HEK293 (cell line): Measurements from ENCODE around the gene PARL.

Experiments used
- CTCF ChIA-PET: fragments of 350-600 bp; formaldehyde crosslinking; extraction: SDS; loops from one replicate; lab custom pipeline; 2021; ENCODE audit warnings: antibody characterized with exemption; lab: Yijun Ruan, JAX
- POLR2A ChIA-PET: fragments of 300-600 bp; formaldehyde crosslinking; extraction: SDS; loops from one replicate; lab custom pipeline; 2020; ENCODE audit warnings: antibody characterized with exemption, inconsistent platforms; lab: Yijun Ruan, JAX
- H3K27ac ChIP-seq: fragments of 200-500 bp; sonication (Bioruptor generic); 2 replicates; pipeline ENCODE4 v1.5.1; 2014; ENCODE audit warnings: low read depth, low read length, control low read depth, inconsistent platforms; ENCODE audit errors: extremely low read depth
- H3K36me3 ChIP-seq, 2 experiments: fragments of 200-500 bp in 1 of 2; sonication (Bioruptor generic) in 1 of 2; 1 replicate in 1 of 2; 2 replicates in 1 of 2; pipeline ENCODE4 v1.5.1; 2014 to 2017; ENCODE audit warnings: inconsistent platforms in 2 of 2, low read length in 2 of 2; ENCODE audit not compliant: control insufficient read depth in 2 of 2, insufficient read depth in 1 of 2
- H3K4me1 ChIP-seq: fragments of 200-500 bp; sonication (Bioruptor generic); 2 replicates; pipeline ENCODE4 v1.5.1; 2014; ENCODE audit warnings: mild to moderate bottlenecking, low read length, inconsistent platforms; ENCODE audit not compliant: control insufficient read depth, insufficient read depth
- H3K4me3 ChIP-seq: 2 replicates; pipeline ENCODE4 v1.5.1; 2011; ENCODE audit warnings: low read depth, mild to moderate bottlenecking, control low read depth, low read length, moderate library complexity
- H3K9me3 ChIP-seq: fragments of 200-500 bp; sonication (Bioruptor generic); 2 replicates; pipeline ENCODE4 v1.5.1; 2014; ENCODE audit warnings: low read depth, low read length, inconsistent platforms; ENCODE audit not compliant: control insufficient read depth, insufficient read depth
- GFI1B ChIP-seq: fragments of 450-650 bp; formaldehyde crosslinking; IDR thresholded peaks from 2 replicates; pipeline ENCODE4 v1.5.1; 2016; ENCODE audit warnings: missing biosample characterization, missing genetic modification characterization
- GLI2 ChIP-seq: fragments of 450-650 bp; formaldehyde crosslinking; IDR thresholded peaks from 2 replicates; pipeline ENCODE4; 2017; ENCODE audit warnings: missing biosample characterization, missing genetic modification characterization, low read depth, borderline replicate concordance
- GLIS2 ChIP-seq: fragments of 450-650 bp; formaldehyde crosslinking; IDR thresholded peaks from 2 replicates; pipeline ENCODE4 v1.5.1; 2016; ENCODE audit warnings: missing biosample characterization, missing genetic modification characterization
- KLF1 ChIP-seq: fragments of 450-650 bp; formaldehyde crosslinking; IDR thresholded peaks from 2 replicates; pipeline ENCODE4 v1.5.1; 2016; ENCODE audit warnings: missing biosample characterization, missing genetic modification characterization
- KLF16 ChIP-seq: fragments of 450-650 bp; formaldehyde crosslinking; IDR thresholded peaks from 2 replicates; pipeline ENCODE4 v1.5.1; 2017; ENCODE audit warnings: missing biosample characterization, missing genetic modification characterization
- MZF1 ChIP-seq: fragments of 450-650 bp; formaldehyde crosslinking; IDR thresholded peaks from 2 replicates; pipeline ENCODE4 v1.5.1; 2017; ENCODE audit warnings: missing biosample characterization, missing genetic modification characterization, borderline replicate concordance
- OSR2 ChIP-seq: fragments of 450-650 bp; formaldehyde crosslinking; IDR thresholded peaks from 2 replicates; pipeline ENCODE4 v1.5.1; 2016; ENCODE audit warnings: missing biosample characterization, missing genetic modification characterization
- PRDM10 ChIP-seq: fragments of 450-650 bp; formaldehyde crosslinking; IDR thresholded peaks from 2 replicates; pipeline ENCODE4 v1.5.1; 2016; ENCODE audit warnings: missing biosample characterization, missing genetic modification characterization
- ZBTB17 ChIP-seq: fragments of 450-650 bp; formaldehyde crosslinking; IDR thresholded peaks from 2 replicates; pipeline ENCODE4 v1.5.1; 2016; ENCODE audit warnings: missing biosample characterization, missing genetic modification characterization
- ZBTB49 ChIP-seq: fragments of 450-650 bp; formaldehyde crosslinking; IDR thresholded peaks from 2 replicates; pipeline ENCODE4 v1.5.1; 2016; ENCODE audit warnings: missing biosample characterization, missing genetic modification characterization, low read depth
- ZFHX2 ChIP-seq: fragments of 450-650 bp; formaldehyde crosslinking; conservative IDR thresholded peaks from 2 replicates; pipeline ENCODE4 v1.5.1; 2016; ENCODE audit warnings: missing biosample characterization, missing genetic modification characterization
- ZFP69B ChIP-seq: fragments of 450-650 bp; formaldehyde crosslinking; IDR thresholded peaks from 2 replicates; pipeline ENCODE4 v1.5.1; 2016; ENCODE audit warnings: missing biosample characterization, missing genetic modification characterization
- ZNF10 ChIP-seq: fragments of 450-650 bp; formaldehyde crosslinking; IDR thresholded peaks from 2 replicates; pipeline ENCODE4 v1.5.1; 2017; ENCODE audit warnings: missing biosample characterization, missing genetic modification characterization
- ZNF121 ChIP-seq: fragments of 450-650 bp; formaldehyde crosslinking; IDR thresholded peaks from 2 replicates; pipeline ENCODE4 v1.5.1; 2016; ENCODE audit warnings: missing biosample characterization, missing genetic modification characterization
- ZNF174 ChIP-seq: fragments of 450-650 bp; formaldehyde crosslinking; IDR thresholded peaks from 2 replicates; pipeline ENCODE4 v1.5.0; 2017; ENCODE audit warnings: missing biosample characterization, mild to moderate bottlenecking, missing genetic modification characterization
- ZNF214 ChIP-seq: fragments of 450-650 bp; formaldehyde crosslinking; IDR thresholded peaks from 2 replicates; pipeline ENCODE4 v1.5.1; 2017; ENCODE audit warnings: missing biosample characterization, mild to moderate bottlenecking, missing genetic modification characterization, borderline replicate concordance
- ZNF23 ChIP-seq: fragments of 450-650 bp; formaldehyde crosslinking; IDR thresholded peaks from 2 replicates; pipeline ENCODE4 v1.5.1; 2016; ENCODE audit warnings: missing biosample characterization, missing genetic modification characterization, borderline replicate concordance
- ZNF248 ChIP-seq: fragments of 450-650 bp; formaldehyde crosslinking; IDR thresholded peaks from 2 replicates; pipeline ENCODE4 v1.5.1; 2017; ENCODE audit warnings: missing biosample characterization, missing genetic modification characterization
- ZNF311 ChIP-seq: fragments of 450-650 bp; formaldehyde crosslinking; IDR thresholded peaks from 2 replicates; pipeline ENCODE4 v1.5.1; 2017; ENCODE audit warnings: missing biosample characterization, missing genetic modification characterization, borderline replicate concordance
- ZNF350 ChIP-seq: fragments of 450-650 bp; formaldehyde crosslinking; IDR thresholded peaks from 2 replicates; pipeline ENCODE4 v1.5.0; 2017; ENCODE audit warnings: missing biosample characterization, mild to moderate bottlenecking, missing genetic modification characterization
- ZNF37A ChIP-seq: fragments of 450-650 bp; IDR thresholded peaks from 2 replicates; pipeline ENCODE4 v1.5.1; 2018; ENCODE audit warnings: missing biosample characterization, missing genetic modification characterization
- ZNF394 ChIP-seq: fragments of 450-650 bp; formaldehyde crosslinking; IDR thresholded peaks from 2 replicates; pipeline ENCODE4 v1.5.1; 2016; ENCODE audit warnings: missing biosample characterization, missing genetic modification characterization, mild to moderate bottlenecking, moderate library complexity, borderline replicate concordance
- ZNF555 ChIP-seq: fragments of 450-650 bp; formaldehyde crosslinking; conservative IDR thresholded peaks from 2 replicates; pipeline ENCODE4 v1.5.1; 2017; ENCODE audit warnings: missing biosample characterization, mild to moderate bottlenecking, missing genetic modification characterization, inconsistent platforms
- ZNF558 ChIP-seq: fragments of 450-650 bp; formaldehyde crosslinking; IDR thresholded peaks from 2 replicates; pipeline ENCODE4 v1.5.1; 2016; ENCODE audit warnings: missing biosample characterization, missing genetic modification characterization
- ZNF560 ChIP-seq: fragments of 450-650 bp; formaldehyde crosslinking; IDR thresholded peaks from 2 replicates; pipeline ENCODE4 v1.5.1; 2017; ENCODE audit warnings: missing biosample characterization, missing genetic modification characterization, borderline replicate concordance
- ZNF610 ChIP-seq: fragments of 450-650 bp; formaldehyde crosslinking; IDR thresholded peaks from 2 replicates; pipeline ENCODE4 v1.5.1; 2016; ENCODE audit warnings: missing biosample characterization, missing genetic modification characterization, borderline replicate concordance
- ZNF624 ChIP-seq: fragments of 450-650 bp; formaldehyde crosslinking; IDR thresholded peaks from 2 replicates; pipeline ENCODE4 v1.5.1; 2017; ENCODE audit warnings: missing biosample characterization, missing genetic modification characterization
- ZNF639 ChIP-seq: fragments of 450-650 bp; formaldehyde crosslinking; IDR thresholded peaks from 2 replicates; pipeline ENCODE4 v1.5.1; 2016; ENCODE audit warnings: missing biosample characterization, missing genetic modification characterization
- ZNF747 ChIP-seq: fragments of 450-650 bp; formaldehyde crosslinking; IDR thresholded peaks from 2 replicates; pipeline ENCODE4 v1.5.1; 2016; ENCODE audit warnings: missing biosample characterization, missing genetic modification characterization

Gene PARL

GRCh38 chr3:183898028-183898431 is 13.3 kb upstream of the PARL start:
- TF ChIP-seq ZFP69B, result no peak
- no peak for TF ChIP-seq ZBTB49
- TF ChIP-seq ZNF624 (tag by site-specific recombination), result no peak
- TF ChIP-seq KLF1 (tag by site-specific recombination), result no peak
- no peak for TF ChIP-seq ZNF311 (tag by site-specific recombination)
- no peak for TF ChIP-seq OSR2 (tag by site-specific recombination)
- TF ChIP-seq ZNF560 (tag by site-specific recombination), result no peak
- TF ChIP-seq ZBTB17 (tag by site-specific recombination), result no peak
- TF ChIP-seq ZNF37A, result no peak
- no peak for TF ChIP-seq ZNF121 (tag by site-specific recombination)
- TF ChIP-seq ZNF174 (tag by site-specific recombination), result no peak
- no peak for TF ChIP-seq ZNF394 (tag by site-specific recombination)
- no peak for TF ChIP-seq ZFHX2
- TF ChIP-seq GFI1B (tag by site-specific recombination), result no peak
- no peak for TF ChIP-seq ZNF639 (tag by site-specific recombination)
- TF ChIP-seq MZF1 (tag by site-specific recombination), result no peak
- TF ChIP-seq, all 188 proteins: peak for 0
- Histone ChIP-seq H3K4me1 (no peaks in the 10 kb centered on the region), H3K36me3 (no peaks in the 10 kb centered on the region), H3K27ac (no peak overlapping the region), H3K9me3 (no peaks in the 10 kb centered on the region), H3K4me3 (no peak overlapping the region)
- CTCF ChIA-PET, result interaction anchor here (0.9 to 1.1 kb wide), 3 partner anchors 329 to 391 kb away, joined by 3 to 5 read pairs (median 4); no protein-coding TSS in a partner anchor
- POLR2A ChIA-PET, result interaction anchor here (1.1 kb wide), 1 partner anchor 120 kb away, joined by 5 read pairs; the partner anchor contains the start of gene ABCC5

DNA sequence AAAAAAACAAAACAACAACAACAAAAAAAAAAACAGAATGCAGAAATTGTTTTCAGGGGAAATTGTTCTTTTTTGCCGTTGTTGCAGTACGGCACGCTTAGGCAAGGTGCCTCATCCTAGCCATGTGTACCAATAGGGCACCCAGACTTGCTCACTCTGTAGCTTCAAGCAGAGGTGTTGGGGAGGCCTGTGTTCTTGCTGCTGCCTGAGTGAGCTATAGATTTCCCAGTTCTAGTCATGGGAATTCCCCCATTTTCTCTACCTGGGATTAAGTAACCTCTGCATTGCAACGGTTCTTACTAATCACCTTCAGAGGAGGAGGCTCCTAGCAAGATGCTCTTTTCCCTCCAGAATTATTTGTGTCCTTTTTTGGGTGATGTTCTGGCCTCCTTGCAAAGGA is 12.9 kb upstream of the PARL start:
- no peak overlapping the region for H3K27ac ChIP-seq

DNA sequence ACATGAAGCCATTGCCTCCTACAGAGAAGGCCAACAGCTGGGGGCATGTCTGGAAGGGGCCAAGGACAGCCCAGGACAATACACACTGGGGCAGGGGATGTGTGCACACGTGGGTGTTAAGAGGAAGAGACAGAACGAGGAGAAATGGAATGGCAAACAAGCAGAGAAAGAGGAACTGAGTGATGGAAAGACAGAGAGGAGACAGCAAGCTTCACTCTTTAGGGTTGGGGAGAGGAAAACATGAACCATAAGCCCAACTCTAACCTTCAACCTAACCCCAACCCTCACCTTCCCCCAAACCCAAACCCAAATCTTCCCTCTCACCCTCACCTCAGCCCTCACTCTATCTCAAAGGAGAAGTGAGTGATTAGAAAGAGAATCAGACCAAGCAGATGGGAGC is 11.9 kb upstream of the PARL start:
- CTCF ChIA-PET, result interaction anchor here (0.6 to 1.9 kb wide), 7 partner anchors 8 to 393 kb away, joined by 3 to 15 read pairs (median 5); no protein-coding TSS in a partner anchor
- H3K27ac ChIP-seq, result no peak overlapping the region
- H3K4me3 ChIP-seq, result no peak overlapping the region
- POLR2A ChIA-PET, result no interaction called here
- H3K36me3 ChIP-seq, result no peaks in the 10 kb centered on the region
- no peaks in the 10 kb centered on the region for H3K4me1 ChIP-seq
- no peaks in the 10 kb centered on the region for H3K9me3 ChIP-seq
- no peak for TF ChIP-seq KLF16
- no peak for TF ChIP-seq PRDM10 (tag by site-specific recombination)
- no peak for TF ChIP-seq ZNF747 (tag by site-specific recombination)
- TF ChIP-seq ZNF10 (tag by site-specific recombination), result no peak
- TF ChIP-seq ZNF214 (tag by site-specific recombination), result no peak
- no peak for TF ChIP-seq ZNF555 (tag by site-specific recombination)
- TF ChIP-seq GLI2, result no peak
- TF ChIP-seq ZNF248 (tag by site-specific recombination), result no peak
- TF ChIP-seq GLIS2 (tag by site-specific recombination), result no peak
- no peak for TF ChIP-seq ZNF350 (tag by site-specific recombination)

More for the DNA sequence above, 12.9 kb upstream of the PARL start:
- Histone ChIP-seq H3K36me3 (no peaks in the 10 kb centered on the region), H3K4me3 (no peak overlapping the region), H3K9me3 (no peaks in the 10 kb centered on the region), H3K4me1 (no peaks in the 10 kb centered on the region)
- no peak for TF ChIP-seq ZNF610 (tag by site-specific recombination)
- TF ChIP-seq ZNF558 (tag by site-specific recombination), result no peak
- TF ChIP-seq ZNF23 (tag by site-specific recombination), result no peak
- POLR2A ChIA-PET, result interaction anchor here (0.6 to 1.1 kb wide), 2 partner anchors 13 to 120 kb away, joined by 3 to 5 read pairs; partner anchors contain the start of genes ABCC5 and PARL
- CTCF ChIA-PET, result interaction anchor here (0.7 to 1.1 kb wide), 4 partner anchors 121 to 392 kb away, joined by 3 to 5 read pairs (median 4); no protein-coding TSS in a partner anchor
